Brain microvascular endothelial cell (primary cell): ENCODE data around the gene CSF2RB.

Experiments used
- DNase-seq: peaks from one replicate; pipeline ENCODE4 v3.0.0-alpha.2; 2020
- H3K27ac ChIP-seq: fragments of 250-450 bp; sonication (Bioruptor Pico); 2 replicates; pipeline ENCODE4 v1.5.1; 2020; ENCODE audit warnings: mild to moderate bottlenecking, moderate library complexity
- H3K27me3 ChIP-seq: fragments of 250-450 bp; sonication (Bioruptor Pico); replicated peaks from 2 replicates; pipeline ENCODE4 v1.5.1; 2020; ENCODE audit warnings: mild to moderate bottlenecking
- H3K36me3 ChIP-seq: fragments of 250-450 bp; sonication (Bioruptor Pico); replicated peaks from 2 replicates; pipeline ENCODE4 v1.5.1; 2020; ENCODE audit warnings: mild to moderate bottlenecking
- H3K4me3 ChIP-seq: 2 replicates; pipeline ENCODE4 v1.5.1; 2011; ENCODE audit warnings: low read depth, mild to moderate bottlenecking, control low read depth, low read length, moderate library complexity
- CTCF ChIP-seq: IDR thresholded peaks from 2 replicates; pipeline ENCODE4 v1.5.1; 2011; ENCODE audit warnings: low read depth, mild to moderate bottlenecking, moderate library complexity, low read length, control low read depth, inconsistent platforms; ENCODE audit errors: missing control alignments
- in situ Hi-C: cut with HindIII; loops from 2 replicates; pipeline ENCODE4 v1.10.0; 2017; ENCODE audit warnings: low sequenced_read_pairs, low pct_ligation_motif_present

CSF2RB gene

GRCh38 chr22:36881504-36882245, 31.8 kb upstream of the CSF2RB start:
- no peak overlapping the region for H3K27ac ChIP-seq
- in situ Hi-C loops: no loop called here

GRCh38 chr22:36884349-36885158, 28.9 kb upstream of the CSF2RB start:
- DNase-seq: no peak
- Histone ChIP-seq H3K27me3 (no peaks in the 10 kb centered on the region), H3K36me3 (no peaks in the 10 kb centered on the region), H3K27ac (peak overlapping the region; percentile 18), H3K4me3 (no peak overlapping the region)
- in situ Hi-C loops: no loop called here
- TF ChIP-seq CTCF: no peak

More at GRCh38 chr22:36881504-36882245, 31.8 kb upstream of the CSF2RB start:
- Histone ChIP-seq H3K36me3 (no peaks in the 10 kb centered on the region), H3K27me3 (no peaks in the 10 kb centered on the region), H3K4me3 (no peak overlapping the region)
- TF ChIP-seq CTCF: no peak
- DNase-seq: no peak

GRCh38 chr22:36885474-36885873, 28.0 kb upstream of the CSF2RB start:
- no peak for TF ChIP-seq CTCF
- Histone ChIP-seq H3K27me3 (no peaks in the 10 kb centered on the region), H3K27ac (no peak overlapping the region), H3K36me3 (no peaks in the 10 kb centered on the region), H3K4me3 (no peak overlapping the region)
- DNase-seq: no peak
- in situ Hi-C loops: no loop called here

GRCh38 chr22:36886016-36886415, 27.4 kb upstream of the CSF2RB start:
- TF ChIP-seq CTCF: no peak
- Histone ChIP-seq H3K27ac (no peak overlapping the region), H3K36me3 (no peaks in the 10 kb centered on the region), H3K4me3 (no peak overlapping the region), H3K27me3 (no peaks in the 10 kb centered on the region)
- in situ Hi-C loops: no loop called here
- DNase-seq: no peak

GRCh38 chr22:36887162-36887561, 26.3 kb upstream of the CSF2RB start:
- Histone ChIP-seq H3K36me3 (no peaks in the 10 kb centered on the region), H3K4me3 (no peak overlapping the region), H3K27ac (no peak overlapping the region), H3K27me3 (no peaks in the 10 kb centered on the region)
- no peak for TF ChIP-seq CTCF
- in situ Hi-C loops: no loop called here
- no peak for DNase-seq
